ENCODE measurements around the gene DCP2. TPM values are rescaled to one million over a fixed set of nuclear protein-coding genes. Genes with fewer than 3 reads are reported as not detected.
A peak's percentile ranks its signal among the peaks of the same experiment; 100 is the strongest.

Gene DCP2
- total RNA-seq, 1 experiment from 2014 or later, result 28.4 TPM

DNA sequence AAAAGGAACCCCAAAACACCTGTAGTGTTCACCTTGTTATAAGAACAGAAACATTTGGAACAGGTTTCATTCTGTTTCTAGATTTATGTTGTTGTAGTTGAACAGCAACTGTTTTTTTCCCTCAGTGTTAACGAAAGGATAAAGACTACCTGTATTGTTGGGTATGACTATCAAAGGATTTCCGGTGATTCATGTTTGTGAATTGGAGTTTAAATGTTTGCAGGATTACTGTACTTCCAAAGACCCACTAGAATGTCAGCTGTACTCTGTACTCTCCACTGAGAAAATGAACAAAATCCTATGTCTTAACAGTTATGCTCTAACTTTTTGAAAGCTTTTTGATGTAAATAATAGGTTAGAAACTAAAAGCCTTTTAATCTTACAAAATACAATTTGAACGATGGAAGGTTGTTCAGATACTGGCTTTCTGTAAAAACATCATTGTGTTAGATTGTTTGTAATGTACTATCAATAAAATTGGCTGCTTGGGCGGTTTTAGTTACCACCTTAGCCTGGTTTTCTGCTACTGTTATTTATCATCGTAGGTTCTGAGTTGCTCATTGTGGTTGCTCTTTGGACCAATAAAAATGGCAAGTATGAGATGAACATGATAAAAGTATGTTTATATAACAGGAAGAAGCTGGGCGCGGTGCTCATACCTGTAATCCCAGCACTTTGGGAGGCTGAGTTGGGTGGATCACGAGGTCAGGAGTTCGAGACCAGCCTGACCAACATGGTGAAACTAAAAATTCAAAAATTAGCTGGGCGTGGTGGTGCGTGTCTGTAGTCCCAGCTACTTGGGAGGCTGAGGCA lies 44.1 kb downstream of the DCP2 start:
- peak; percentile 75 for DNase-seq (ENCODE audit: low read depth)

DNA sequence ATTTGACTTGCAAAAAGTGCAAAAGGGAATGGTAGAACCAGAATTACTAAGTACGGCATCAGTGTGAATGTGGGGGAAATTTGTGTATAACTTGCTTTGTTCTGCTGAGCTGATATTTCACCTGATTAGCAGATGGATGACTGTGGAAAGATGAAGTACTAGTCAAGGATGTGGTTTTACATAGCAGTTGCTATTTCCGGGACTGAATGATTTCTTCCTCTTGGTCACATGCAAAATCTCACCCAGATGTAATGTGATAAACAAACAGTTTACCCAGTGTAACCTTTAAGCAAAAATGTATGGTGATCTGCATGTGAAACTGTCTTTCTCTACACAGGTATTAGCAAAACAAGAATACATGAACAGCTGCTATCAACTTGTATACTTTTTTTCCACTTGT lies 46.1 kb downstream of the DCP2 start:
- peak; percentile 36 for DNase-seq (ENCODE audit: low read depth)

DNA sequence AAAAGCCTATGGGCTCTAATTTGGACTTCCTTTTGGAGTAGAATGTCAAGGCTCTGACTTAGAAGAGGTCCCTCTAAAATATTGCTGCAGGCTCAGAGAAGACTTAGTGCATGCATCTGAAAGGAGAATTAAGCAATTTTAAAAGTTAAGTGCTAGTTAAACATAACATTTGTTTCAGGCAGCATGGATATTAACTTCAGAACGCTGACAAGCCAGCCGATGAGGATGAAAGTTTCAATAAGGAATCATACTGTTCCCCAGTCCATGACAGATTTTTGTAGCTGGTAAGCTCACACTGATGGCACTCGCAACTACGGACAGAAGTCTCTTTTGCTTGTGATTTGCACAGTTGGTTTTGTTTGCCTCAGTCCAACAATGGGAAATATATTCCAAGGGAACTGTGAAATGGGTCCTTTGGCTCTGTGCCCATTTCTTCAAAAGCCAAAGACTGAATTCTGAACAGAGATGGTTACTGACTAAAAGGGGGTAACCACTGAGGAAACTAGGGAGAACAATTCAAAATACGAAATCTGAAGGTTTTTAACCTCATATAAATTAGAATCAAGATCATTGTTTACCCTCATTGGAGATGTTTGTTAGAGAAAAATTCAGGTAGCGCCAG lies 47.6 kb downstream of the DCP2 start:
- no peak for DNase-seq (ENCODE audit: low read depth)

DNA sequence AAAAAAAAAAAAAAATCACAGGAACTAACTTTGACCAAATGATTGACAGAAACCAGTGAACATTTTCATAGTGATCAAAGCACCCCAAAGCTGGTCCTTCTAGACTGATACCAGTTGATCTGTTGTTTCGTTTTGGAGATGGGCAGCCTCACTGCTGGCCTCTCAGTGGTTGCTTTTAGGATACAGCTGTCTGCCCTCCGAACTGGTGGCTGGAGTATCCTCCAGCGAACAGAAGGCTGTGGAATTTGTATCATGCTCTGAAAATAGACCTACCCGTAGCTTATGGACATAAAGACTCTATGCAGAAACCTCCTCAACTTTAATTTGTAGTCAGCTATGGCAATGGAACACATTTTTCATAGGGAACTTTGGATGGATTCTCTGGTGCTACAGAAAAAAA lies 49.0 kb downstream of the DCP2 start:
- no peak for DNase-seq (ENCODE audit: low read depth)

DNA sequence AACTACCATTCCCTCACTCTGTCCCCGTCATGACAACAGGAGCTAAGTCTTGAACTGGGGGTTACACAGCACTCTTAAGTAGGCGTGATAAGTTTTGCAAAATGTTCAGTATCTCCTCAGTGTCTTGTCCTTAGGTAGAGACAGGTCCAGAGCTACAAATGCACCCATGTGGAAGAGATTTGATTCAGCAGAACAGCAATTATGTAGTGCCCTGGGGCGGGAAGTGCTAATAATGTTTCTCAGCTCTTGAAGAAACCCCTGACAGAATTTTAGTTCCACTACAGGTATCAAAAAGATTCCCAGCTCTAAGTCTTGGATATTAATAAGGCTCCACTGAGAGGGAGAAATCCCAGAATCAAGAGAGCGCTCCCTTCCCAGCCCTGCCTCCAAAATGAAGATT lies 49.6 kb downstream of the DCP2 start:
- DNase-seq (ENCODE audit: low read depth), result no peak

DNA sequence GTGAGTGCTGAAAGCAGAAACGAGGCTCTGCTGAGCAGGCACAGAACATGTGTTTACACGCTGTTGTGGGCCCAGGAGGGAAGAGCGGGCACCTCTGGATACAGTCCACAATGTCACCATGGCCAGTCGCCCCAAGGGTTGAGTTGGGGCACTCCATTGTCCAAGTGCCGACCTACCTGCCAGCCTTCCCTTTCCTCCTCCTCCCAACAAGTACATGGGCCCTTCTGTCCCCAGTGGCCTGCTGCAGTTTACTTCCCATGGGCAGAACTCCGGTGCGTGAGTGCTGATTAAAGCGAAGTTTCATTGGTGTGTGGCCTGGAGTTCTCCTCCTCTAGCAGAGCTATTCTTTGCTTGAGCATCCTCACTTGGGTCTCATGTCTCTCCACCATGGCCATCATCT lies 50.4 kb downstream of the DCP2 start:
- DNase-seq (ENCODE audit: low read depth), result no peak

DNA sequence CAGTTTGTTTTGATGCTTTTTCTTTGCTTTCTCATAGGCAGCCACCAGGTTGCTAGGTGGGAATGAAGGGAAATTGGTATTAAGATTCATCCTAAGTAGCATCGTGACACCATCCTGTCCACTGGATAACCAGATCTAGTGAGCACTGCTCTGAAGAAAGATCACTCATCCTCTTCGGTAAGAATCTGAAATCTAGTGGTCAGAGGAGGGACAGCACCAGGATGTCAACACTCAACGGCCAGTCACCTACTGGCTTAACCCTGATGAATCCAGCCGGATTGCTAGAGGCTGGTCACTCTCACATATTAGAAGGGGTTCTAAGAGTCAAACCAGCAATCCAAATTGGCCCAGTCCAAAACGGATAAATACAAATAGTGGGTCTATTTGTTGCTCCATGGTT lies 50.8 kb downstream of the DCP2 start:
- no peak for DNase-seq (ENCODE audit: low read depth)

DNA sequence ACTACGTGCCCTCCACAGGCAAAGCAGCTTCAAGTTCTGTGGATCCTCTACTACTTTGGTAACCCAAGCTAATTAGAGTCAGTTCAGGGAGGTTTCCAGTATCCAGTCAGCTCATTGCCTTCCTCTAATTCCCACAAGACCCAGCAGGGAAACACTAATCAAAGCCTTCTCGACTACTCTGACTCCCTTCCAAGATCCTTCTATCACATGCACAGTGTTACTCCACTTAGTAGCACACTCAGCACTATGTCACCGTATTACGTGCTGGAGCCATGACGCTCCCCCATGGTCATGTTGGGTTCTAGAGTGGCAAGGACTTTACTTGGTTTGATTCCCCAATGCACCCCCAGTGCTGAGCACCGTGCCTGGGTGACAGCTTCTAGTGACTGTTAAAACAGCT lies 53.0 kb downstream of the DCP2 start:
- DNase-seq (ENCODE audit: low read depth), result peak; percentile 53

DNA sequence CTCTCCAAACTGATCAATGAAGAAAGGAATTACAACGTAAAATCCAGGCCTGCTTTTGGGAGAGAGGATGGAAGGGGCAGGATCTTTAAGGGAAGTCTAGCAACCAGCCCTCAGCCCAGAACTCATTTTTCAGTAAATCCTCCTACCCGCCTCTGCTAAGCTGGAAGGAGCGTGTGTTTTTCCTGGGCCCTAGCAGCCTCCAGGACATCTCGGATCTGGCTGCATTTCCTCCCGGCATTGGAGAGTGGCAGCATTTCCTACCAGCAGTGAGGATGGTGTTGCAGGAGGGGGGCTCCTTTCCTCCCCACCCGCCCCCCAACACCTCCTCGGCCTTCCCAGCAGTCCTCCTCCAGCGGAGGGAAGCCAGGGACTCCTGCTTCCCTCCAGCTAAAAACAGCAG lies 54.5 kb downstream of the DCP2 start:
- no peak for DNase-seq (ENCODE audit: low read depth)

DNA sequence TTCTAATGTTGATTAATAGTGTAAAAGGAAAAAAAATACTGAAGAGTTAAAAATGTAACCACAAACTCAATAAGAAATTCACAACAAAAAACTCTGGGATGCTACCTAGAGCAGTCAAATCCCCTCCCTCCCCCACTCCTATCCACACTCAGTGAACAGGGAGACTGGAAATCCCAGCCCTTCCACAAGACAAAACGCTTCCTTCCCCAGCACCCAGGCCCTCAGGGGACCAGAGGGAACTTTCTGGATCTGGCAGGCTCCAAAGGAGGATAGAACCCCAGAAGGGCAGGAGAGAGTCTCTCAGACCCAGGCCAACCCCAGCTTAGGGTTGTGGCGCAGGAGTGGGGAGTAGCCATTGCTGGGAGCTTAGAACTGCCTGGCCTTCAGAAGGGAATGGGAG lies 55.0 kb downstream of the DCP2 start:
- no peak for DNase-seq (ENCODE audit: low read depth)

DNA sequence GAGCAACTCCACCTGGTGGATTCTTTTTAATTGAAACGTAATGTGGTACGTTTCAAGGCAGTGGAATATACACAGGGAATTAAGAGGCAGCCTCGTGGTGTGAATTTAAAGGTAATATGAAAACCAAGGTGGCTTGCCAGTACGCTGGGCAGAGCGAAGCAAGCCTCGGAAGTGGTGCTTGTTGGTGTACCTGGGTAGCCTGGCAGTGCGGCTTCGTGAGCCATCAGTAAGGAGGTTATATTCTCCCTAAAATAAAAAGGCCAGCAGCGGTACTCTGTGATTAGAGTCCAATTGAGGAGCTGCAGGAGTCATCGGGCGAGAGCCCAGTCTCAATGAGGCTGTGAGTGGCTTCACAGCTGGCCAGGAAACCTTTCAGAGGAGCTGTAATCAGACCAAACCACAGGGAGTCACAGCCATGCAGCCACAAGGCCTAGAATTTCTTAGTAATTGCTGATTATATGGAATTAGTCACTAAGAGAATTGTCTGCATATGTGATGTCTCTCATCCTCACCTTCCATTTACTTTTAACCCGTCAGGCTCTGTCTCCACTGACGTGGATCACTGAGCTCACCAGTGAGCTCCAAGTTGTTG lies 57.7 kb downstream of the DCP2 start:
- DNase-seq (ENCODE audit: low read depth), result peak; percentile 95

DNA sequence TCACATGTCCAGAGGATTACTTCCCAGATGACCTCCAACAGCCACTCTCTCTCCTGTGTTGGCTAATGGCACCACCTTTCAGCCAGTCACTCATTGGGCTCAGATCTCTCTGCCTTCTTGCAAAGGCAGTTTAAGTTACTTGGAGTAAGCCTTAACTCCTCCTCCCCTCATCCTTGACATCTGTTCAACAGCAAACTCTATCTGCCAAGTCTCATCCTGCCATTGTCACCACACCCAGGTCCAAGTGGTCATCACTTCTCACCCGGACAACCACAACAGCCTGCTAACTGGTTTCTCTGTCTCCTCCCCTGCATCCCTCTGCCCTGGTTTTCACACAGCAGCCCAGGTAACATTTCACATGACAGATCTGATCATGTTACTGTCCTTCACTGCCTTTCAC lies 58.5 kb downstream of the DCP2 start:
- DNase-seq (ENCODE audit: low read depth), result peak; percentile 68

DNA sequence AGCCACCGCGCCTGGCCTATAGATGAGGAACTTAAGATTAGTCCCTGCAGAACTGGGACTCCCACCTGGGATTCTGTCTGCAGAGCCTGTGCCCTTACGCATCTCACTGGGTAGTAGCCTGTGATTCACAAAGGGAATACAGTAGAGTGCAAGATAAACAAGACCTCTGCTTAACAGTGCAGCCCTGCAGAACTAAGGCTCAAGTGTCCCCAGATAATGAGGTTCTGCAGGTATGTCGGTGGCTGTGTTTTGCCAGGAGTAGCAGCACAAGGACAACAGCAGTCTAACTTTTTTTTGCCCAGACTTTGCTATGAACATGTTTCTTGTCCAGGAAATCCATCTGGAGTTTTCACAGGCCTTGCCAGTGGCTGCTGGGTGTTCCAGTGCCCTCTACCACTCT lies 59.7 kb downstream of the DCP2 start:
- DNase-seq (ENCODE audit: low read depth), result no peak

DNA sequence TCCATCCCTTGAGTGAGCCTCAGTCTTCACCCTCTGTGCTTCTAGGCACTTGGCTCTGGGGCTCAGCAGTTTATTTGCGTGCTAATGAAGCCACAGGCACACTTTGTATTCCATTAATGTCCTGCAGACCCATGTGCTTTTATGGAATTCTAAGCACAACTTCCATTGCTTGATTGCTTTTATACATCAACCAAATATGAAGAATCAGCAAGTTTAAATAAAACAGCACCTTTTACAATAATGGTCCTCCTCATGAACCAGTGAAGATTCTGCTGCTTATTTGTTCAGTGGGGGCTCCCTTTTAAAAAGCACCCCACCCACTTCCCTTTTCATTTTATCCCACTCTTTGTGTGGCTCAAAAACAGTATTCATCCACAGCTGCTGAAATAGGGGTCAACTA lies 60.2 kb downstream of the DCP2 start:
- DNase-seq (ENCODE audit: low read depth), result no peak

DNA sequence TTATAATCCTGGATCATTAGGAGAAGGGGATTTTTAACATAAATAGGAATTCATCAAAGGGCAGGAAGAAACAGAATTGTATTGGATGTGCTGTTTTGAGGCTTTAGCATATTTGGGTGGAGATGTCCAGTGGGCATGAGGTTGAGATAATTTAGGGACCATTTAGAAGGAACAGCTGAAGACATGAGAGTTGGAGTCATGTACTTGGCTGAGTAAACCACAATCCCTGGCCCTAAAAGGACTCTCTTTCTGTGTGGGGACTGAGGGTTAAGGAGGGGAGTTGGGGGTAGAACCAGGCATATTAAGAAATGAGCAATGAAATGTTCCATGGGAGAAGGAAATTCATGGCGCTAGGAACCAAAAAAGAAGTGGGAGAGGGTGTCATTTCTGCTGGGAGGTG lies 61.5 kb downstream of the DCP2 start:
- no peak for DNase-seq (ENCODE audit: low read depth)

DNA sequence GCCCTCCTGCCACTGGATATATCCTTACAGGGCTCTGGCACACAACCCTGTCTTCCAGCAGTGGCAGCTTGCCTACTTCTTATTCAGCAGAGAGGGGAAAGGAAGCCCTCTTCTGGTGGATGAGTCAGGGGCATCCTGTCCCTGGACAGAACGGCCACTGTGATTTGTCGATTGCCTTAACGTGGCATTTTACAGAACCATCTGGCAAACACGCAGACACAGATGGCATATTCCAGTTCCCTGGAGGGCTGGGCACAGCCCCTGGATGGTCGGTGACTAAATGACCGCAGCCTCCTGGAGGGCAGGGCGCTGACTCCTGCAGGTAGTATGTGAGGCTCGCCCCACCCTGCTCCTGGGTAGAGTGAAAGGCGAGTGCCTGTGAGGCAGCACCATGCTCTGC lies 62.1 kb downstream of the DCP2 start:
- DNase-seq (ENCODE audit: low read depth), result peak; percentile 94

DNA sequence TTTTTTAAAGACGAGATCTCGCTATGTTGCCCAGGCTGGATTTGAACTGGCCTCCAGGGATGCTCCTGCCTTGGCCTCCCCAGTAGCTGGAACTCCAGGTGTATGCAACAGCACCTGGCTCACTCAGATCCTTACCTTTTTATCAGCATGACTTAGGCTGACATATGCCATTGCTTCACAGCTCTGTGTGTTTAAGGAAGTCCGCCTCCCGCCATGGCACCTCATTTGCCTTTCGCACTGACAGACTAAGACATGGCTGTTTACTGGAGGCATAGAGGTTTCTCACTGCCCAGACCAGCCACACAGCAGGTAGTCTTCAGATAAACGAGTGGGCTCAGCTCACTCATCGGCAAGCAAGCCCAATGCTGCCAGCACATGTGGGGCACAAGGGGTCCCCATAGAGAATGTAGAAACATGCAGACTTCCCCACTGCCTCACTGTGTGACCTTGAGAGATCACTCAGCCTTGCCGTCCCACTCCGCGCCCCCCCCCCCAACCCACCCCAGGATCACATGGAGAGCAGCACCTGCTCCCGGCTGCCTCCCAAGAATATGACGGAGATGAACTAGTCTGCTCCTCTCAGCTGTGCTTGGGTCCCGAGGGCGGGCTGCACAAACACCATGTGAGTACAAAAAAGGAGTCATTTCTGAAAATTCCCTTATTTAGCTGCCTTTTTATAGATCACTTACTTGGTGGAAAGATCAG lies 62.8 kb downstream of the DCP2 start:
- no peak for DNase-seq (ENCODE audit: low read depth)

DNA sequence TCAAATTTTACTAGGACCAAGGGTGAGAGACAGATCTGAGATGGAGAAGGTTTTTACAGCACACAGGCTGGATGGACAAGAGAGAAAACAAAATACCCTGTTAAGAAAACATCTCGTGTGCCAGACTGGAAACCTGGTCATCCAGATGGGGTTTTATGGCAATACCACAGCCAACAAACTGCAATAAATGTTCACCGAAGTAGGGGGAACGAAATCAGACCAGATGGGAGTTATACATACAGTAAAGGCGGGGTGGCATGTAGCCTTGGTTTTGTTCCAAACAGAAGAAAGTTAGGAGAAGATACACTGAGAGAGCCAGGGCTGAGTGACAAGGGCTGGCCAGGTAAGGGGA lies 63.3 kb downstream of the DCP2 start:
- no peak for DNase-seq (ENCODE audit: low read depth)

DNA sequence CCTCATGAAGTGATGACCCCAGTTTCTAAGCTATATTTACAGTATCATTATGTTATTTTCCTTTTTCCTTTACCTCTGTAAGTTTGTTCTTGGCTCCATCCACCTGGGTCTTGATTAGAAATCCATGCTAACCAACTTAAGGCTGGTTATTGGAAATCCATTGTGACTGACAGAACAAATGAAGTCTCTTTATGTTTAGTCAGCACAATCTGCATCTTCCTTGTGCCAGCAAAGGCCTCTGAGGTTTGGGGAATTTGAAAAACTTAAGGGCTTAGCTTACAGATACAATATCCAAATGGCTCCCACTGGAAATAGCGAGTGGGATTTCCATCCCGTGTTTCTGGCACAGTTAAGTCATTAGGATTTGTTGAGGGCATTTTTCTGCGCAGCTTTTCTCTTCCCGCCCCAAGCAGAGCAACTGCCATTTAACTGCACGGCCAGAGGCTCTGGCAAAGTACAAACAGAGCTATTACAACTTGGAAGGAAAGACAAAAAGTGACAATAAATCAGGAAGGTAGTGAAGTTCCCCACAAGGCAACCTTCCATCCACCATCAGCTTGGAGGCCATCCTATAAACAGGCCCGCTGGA lies 64.2 kb downstream of the DCP2 start:
- no peak for DNase-seq (ENCODE audit: low read depth)

DNA sequence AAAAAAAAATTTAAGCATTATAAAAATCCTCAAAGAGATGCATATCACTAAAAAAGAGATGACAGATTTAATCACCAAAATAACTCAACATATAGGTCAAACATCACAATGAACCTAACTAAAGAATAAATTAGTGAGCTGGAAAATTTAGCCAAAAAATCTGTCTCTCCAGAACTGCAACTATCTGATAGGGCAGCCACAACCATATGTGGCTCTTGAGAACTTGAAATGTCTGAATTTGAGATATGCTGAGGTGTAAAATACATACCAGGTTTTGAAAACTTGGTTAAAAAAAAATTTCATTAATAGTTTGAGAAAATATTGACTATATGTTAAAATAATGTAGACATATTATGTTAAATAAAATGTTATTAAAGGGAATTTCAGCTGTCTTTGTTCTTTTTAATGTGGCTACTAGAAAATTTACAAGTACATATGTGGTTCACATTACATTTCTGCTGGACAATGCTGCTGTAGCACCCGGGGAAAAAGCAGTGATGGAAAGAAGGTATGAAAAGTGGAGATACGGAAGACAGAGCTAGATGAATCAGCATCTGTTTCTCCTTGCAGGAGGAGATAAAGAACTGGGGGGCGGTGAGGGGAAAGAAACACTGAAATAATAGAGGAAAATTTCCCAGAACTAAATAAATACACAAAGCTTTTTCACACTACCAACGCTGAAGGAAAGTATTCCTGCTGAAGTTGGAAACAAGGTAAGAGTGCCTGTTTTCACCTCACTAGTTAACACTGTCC lies 66.1 kb downstream of the DCP2 start:
- no peak for DNase-seq (ENCODE audit: low read depth)

DNA sequence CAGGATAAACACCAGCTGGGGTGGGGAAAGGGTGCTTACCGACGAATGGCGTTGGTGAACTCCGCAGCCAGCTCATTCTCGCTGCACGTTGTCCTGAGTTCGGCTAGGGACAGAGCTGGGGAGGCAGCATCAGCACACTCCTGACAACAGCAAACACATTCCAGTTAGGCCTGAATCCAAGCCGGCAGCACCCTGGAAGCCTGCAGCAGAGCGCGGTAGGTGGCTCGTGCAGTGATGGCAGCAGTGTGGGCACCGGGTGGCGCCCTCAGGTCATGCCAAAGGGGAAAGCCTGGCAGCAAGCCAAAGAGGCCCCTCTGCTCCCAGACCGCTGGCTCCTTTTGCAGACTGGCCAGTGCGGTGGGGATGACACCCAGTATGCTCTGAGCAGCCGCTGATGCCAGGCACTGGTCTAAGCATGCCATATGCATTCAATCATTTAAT lies 66.9 kb downstream of the DCP2 start:
- DNase-seq (ENCODE audit: low read depth), result no peak

All from RPMI7951 (cell line).